DMS153 treated with DMSO at 0.1 percent for 48 hours (cell line): ENCODE results near the gene ULK4.
"Not testable (repeated sequence)": the region's sequence is repeated elsewhere in the genome, so short reads cannot be mapped to it uniquely, and the experiment has no call there.

ENCODE experiments used
- DNase-seq: peaks from one replicate; lab custom pipeline; 2025; ENCODE audit not compliant: unreplicated experiment; lab: John Stamatoyannopoulos, UW

ULK4 gene

DNA sequence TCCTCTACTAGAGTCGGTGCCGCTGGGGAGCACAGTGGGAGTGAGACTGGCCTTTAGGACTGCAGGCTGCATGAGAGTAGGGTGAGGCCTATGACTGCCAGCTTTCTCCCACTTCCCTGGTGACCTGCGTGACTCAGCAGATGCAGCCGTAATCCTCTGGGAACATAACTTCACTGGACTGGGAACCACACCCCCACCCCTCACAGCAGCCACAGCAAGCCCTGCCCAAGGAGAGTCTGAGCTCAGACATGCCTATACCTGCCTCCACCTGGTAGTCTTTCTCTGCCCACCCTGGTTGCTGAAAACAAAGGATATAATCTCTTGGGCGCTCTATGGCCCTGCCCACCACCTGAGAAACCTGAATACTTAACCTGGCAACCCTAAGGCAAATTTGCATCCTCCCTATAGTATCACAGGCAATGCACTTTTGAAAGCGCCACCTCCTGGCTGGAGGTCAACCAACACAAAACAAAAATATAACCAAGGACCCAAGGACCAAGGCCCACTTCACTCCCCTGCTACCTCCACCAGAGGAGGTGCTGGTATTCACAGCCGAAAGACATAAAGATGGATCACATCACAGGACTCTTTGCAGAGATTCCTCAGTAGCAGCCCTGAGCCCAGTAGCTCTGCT, 453.7 kb downstream of the ULK4 start:
- no peak for DNase-seq

DNA sequence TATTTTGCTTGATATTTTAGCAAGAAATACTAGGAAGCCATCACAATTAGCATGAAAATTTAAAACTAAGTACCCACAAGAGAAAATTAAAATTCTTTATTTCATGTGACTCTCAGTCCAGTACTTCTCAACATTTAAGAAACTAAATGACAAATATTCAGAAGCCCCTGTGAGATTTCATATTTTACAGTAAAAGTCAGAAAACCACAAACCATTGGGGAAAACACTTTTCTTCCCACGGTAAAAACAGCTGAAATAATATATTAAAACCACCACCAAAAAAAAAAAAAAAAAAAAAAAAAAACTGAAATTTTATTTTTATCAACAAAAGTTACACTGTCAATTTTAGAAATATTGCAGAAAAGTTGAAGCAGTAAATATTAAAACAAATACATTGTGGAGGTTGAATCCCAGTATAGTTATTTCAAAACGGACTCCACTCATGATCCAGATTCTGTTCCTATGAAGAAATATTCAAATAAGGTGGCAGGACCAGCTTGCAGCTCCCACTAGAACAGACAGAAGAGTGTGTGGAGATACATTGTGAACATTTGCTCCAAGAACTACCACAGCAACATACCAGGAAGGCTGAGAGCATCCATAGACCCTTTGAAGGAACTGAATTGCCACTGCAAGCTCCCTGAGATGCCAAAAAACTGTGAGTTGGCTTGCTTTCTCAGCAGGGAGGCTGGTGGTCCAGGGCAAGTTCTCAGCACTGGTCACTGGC, 454.4 kb downstream of the ULK4 start:
- DNase-seq = no peak

DNA sequence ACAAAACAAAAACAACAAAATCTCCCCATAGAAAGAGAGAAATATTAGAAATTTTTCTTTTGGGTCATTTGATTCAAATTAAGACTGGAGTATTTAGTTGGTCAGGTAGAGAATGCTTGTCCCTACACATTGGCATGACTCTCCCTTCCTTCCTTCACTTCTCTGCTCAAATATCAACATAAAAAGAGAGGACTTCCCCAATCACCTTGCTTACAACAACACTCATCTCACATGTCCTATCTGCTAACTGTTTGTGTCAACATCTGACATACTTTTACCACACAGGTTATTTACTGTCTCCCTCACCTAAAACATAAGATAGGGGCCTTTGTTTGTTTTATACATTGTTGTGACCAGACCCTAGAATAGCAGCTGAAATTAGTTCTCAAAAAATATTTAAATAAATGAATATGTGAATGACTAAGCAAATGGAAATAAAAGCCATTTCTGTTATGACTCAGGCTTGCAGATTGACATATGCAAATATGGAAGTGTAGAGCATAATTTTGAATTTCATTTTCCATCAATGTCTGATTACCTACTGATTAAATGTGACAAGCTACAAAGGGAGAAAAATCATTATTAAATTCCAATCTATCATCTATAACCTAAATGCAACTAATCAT, 457.8 kb downstream of the ULK4 start:
- DNase-seq = no peak

DNA sequence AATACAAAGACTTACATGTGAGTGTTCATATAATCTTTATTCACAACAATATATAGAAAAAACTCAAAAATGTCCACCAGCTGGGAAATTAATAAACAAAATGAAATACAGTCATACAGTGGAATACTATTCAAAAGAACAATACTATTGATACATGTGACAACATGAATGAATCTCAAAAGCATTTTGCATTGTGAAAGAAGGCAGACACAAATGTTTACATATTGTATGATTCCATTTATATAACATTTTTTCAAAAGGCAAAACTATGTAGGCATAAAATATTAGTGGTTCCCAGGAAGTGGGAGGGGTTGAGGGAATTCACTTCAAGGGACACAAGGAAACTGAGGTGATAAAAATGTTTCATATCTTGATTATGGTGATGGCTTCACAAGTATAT, 459.4 kb downstream of the ULK4 start:
- DNase-seq = no peak

- DNase-seq = no peak
Measured at GRCh38 chr3:41502023-41502422, 459.9 kb downstream of the ULK4 start.

GRCh38 chr3:41498847-41499246, 463.1 kb downstream of the ULK4 start:
- no peak for DNase-seq

- no peak for DNase-seq
Measured at GRCh38 chr3:41490360-41490759, 471.5 kb downstream of the ULK4 start.

GRCh38 chr3:41489231-41489630, 472.7 kb downstream of the ULK4 start:
- no peak for DNase-seq

DNA sequence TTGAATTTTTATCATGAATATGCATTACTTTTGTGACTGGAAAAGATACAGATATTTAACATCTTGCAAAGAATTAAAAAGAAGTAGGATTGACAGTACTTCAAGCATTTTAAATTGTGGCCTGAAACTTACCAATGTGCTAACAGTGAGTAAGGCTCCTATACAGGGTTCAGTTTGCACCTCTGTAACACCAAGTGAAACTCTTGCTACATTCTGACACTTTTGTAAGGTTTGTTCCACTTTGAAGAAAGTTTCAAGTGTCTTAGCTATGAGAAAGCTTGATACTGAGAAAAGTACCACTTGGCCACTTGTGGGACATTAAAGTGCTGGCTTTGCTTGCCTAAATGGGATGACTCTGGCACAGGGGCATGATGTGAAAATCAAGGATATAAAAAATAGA, 473.4 kb downstream of the ULK4 start:
- no peak for DNase-seq

DNA sequence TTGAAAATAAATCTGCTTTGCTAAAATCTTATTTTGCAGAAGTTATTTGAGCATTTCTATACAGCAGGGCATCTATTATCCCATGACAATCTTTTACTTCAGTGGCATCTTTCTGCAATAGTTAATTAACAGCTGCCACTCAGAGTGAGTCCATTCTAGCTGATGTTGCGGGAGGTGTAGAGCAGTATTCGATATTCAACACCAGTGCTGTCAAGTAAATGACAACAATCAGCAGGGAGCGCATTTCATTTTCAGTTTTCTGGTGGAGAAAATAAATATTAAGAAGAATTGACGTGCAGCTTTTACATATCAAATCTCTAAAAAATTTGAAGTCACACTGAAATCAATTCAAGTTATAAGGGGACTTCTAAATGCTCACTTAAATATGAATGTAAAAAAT, 476.4 kb downstream of the ULK4 start:
- DNase-seq = no peak

GRCh38 chr3:41482134-41482533, 479.8 kb downstream of the ULK4 start:
- no peak for DNase-seq

- no peak for DNase-seq
Measured at GRCh38 chr3:41478278-41478677, 483.6 kb downstream of the ULK4 start.

DNA sequence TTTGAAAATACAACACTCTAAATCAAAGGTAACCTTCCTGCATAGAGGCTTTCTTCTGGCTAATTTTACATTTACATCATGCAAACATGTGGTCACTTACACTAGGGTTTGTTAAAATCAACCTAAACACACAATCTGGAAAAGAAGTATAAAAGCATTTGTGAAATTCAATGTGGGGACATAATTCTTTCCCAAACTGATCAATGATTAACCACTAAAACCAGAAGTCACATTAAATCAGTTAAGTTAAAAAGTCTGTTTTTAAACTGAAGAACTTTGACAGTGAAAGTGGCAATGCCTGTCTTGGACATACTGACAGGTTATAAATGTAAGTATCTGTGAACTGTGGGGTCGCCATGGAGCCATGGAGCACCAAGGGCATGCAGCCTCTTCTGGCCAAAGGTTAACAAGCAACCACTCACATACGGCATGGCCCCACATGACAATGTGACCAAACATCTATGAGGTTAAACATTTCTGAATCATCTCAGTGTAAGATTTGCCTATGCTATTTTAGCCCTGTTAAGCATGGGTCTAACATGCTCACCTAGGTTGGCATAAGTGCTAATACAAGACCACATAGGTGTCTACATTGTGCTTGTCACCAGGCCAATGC, 484.4 kb downstream of the ULK4 start:
- no peak for DNase-seq

DNA sequence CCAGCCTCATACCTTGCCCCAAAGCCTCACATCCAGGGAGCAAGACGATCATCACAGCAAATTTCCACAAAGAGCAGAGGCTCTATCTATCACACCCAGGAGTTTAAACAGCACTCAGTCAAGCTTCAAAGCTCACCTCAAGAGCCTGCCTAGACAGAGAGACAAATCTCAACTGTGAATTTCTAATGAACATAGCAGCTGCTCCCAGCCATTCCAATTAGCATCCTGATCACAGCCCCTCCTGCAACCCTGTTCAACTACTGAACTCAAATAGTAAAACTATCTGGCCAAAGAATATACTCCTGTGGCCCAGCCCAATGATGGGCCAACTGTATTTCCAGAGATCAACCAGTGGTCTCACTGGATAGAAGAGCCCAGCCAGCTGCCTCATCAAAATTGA, 492.8 kb downstream of the ULK4 start:
- no peak for DNase-seq

- no peak for DNase-seq
Measured at GRCh38 chr3:41467481-41467880, 494.4 kb downstream of the ULK4 start.

- DNase-seq = no peak
Measured at GRCh38 chr3:41464858-41465257, 497.0 kb downstream of the ULK4 start.

DNA sequence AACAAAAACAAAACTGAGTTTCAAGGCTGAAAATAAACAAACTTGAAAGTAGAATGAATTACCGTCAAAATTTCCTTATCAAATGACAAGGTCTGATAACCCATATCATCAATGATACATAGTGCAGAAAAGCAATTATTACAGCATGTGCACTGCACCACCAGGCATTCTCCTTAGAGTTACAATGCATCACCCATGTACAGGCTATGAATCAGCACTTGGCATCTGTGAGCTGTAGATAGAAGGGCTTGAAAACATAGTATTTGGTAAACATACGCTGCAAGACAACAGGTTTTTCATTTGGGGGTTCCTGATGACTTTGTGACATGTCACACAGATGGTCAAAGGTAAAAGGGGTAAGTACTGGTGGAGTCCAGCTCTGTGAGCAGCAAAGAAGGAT, 497.5 kb downstream of the ULK4 start:
- DNase-seq = no peak

GRCh38 chr3:41462103-41462691, 499.7 kb downstream of the ULK4 start:
- no peak for DNase-seq

GRCh38 chr3:41460736-41461135, 501.2 kb downstream of the ULK4 start:
- DNase-seq = no peak

DNA sequence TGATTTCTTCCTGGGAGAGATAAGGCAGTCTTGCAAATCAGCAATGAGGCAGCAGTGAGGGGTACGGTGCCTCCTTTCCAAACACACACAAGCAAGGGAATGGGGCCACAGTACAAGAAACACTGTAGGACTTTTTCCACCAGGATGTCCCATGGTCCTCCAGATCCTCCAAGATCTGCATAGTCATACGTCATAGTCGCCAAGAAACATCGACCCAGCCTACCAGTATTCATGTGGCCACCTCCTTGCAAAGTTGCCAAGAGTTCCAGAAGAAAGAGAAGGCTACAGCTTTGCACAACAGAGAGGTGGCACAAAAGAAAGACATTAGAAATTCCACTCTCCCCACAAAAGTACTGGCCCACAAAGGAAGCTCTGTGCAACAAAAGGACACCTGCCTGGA, 504.7 kb downstream of the ULK4 start:
- no peak for DNase-seq

DNA sequence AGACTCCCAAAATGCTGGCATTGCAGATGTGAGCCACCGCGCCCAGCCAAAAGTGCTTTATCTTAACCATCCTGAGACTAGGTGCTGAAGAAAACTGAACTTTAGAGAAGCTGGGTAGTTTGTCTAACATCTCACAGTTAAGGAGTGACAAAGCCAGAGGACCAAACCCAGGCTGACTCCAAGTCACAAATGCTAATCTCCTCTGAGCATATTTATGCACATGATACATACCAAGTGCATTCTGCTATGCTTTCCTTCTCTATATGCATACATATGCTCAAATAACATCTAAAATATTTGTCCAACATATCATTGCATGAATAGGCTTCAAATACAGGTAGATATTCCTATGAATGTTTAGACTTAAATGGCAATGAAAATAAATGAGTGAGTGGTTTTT, 505.7 kb downstream of the ULK4 start:
- DNase-seq = no peak

- not testable (repeated sequence) for DNase-seq
Measured at GRCh38 chr3:41453618-41454017, 508.3 kb downstream of the ULK4 start.
